ENCODE results near the gene CBX2. TPM values are rescaled to one million over a fixed set of nuclear protein-coding genes. Genes with fewer than 3 reads are reported as not detected.

CBX2 gene
- total and polyA plus RNA-seq, 8 donors, result 1.1 to 3.2 (median 2.5) TPM

DNA sequence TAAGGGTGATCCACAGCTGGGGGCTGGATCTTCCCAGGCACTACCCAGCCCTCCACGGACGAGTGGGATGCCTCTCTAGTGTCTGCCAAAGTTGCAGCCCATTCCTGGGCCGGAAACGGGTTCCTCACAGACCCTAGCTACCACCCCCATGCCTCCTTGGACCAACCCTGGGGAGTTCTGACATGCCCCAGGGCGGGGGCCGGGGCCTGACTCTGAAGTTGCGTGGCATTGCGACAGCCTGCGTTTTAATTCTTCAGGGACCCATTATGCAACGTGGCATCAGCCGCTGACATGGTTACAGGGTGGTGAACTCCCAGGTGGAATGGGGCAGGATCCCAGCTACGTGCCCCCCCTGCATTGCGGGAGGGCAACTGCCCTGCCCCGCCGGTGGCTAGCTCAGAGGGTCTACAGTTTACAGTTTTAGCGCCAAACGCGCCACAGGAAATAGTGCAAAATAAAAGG is 58.6 kb downstream of the CBX2 start:
- peaks cover 29 to 46% (median 30%) of the 10 kb centered on the region in 3 donors for H3K4me1 ChIP-seq
- DNase-seq (peak in 5 of 6 donors; percentile 35 to 67 (median 65)), ATAC-seq (no peak), FAIRE-seq (no peak)
- TF ChIP-seq, protein P1, sequence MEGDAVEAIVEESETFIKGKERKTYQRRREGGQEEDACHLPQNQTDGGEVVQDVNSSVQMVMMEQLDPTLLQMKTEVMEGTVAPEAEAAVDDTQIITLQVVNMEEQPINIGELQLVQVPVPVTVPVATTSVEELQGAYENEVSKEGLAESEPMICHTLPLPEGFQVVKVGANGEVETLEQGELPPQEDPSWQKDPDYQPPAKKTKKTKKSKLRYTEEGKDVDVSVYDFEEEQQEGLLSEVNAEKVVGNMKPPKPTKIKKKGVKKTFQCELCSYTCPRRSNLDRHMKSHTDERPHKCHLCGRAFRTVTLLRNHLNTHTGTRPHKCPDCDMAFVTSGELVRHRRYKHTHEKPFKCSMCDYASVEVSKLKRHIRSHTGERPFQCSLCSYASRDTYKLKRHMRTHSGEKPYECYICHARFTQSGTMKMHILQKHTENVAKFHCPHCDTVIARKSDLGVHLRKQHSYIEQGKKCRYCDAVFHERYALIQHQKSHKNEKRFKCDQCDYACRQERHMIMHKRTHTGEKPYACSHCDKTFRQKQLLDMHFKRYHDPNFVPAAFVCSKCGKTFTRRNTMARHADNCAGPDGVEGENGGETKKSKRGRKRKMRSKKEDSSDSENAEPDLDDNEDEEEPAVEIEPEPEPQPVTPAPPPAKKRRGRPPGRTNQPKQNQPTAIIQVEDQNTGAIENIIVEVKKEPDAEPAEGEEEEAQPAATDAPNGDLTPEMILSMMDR (IDR thresholded peaks at IDR 0.05), result no peak
- peak overlapping the region; percentile 54 to 96 (median 94) for H3K27ac ChIP-seq
- peak overlapping the region; percentile 15 to 74 (median 64) for H3K4me3 ChIP-seq
- H3K27me3 ChIP-seq, result peaks cover 0 to 8% (median 0%) of the 10 kb centered on the region in 4 donors
- WGBS, 2 donors, result 15 to 25% methylated on average over 18 of the region's 18 CpGs
- intact Hi-C loops (cut with DNase I), result no loop called here
- H3K9me3 ChIP-seq, result no peaks in the 10 kb centered on the region
- peaks cover 5 to 14% (median 7%) of the 10 kb centered on the region in 3 donors for H3K36me3 ChIP-seq

- TF ChIP-seq, protein P1 (IDR thresholded peaks at IDR 0.05), result peak in 1 of 4 donors; percentile 12
- peak overlapping the region; percentile 63 to 75 (median 69) for H3K4me3 ChIP-seq
- WGBS, 2 donors, result 5 to 7% methylated on average over 36 to 41 of the region's 41 CpGs
- intact Hi-C loops (cut with DNase I), result no loop called here
- peaks cover 22 to 48% (median 24%) of the 10 kb centered on the region in 3 donors for H3K4me1 ChIP-seq
- DNase-seq, result peak; percentile 90 to 98 (median 94)
- H3K9me3 ChIP-seq, result no peaks in the 10 kb centered on the region
- H3K27me3 ChIP-seq, result peaks cover 0 to 13% (median under 1%) of the 10 kb centered on the region in 4 donors
- peaks cover 5 to 14% (median 7%) of the 10 kb centered on the region in 3 donors for H3K36me3 ChIP-seq
- no peak for FAIRE-seq
- ATAC-seq, result peak; percentile 56 to 72 (median 67)
- H3K27ac ChIP-seq, result peak overlapping the region; percentile 92 to 96 (median 94)
Observed at GRCh38 chr17:79836972-79837887, 59.3 kb downstream of the CBX2 start.

Other genes with a start within 250 kb of the CBX2 start
- under 1 TPM; 0.09 to 0.63 (median 0.24) TPM for gene RBFOX3, start 167.1 kb upstream of the CBX2 start, total RNA-seq
- gene RBFOX3, start 167.1 kb upstream of the CBX2 start, polyA plus RNA-seq, result 1 to 10 TPM; 1.0 to 2.2 TPM
- gene ENPP7, start 47.2 kb upstream of the CBX2 start, total RNA-seq, result under 1 TPM in 3 of 6 donors, not detected in 3; 0.09 to 0.13 (median 0.12) TPM
- under 1 TPM; 0.05 to 0.15 TPM for gene ENPP7, start 47.2 kb upstream of the CBX2 start, polyA plus RNA-seq
- gene CBX8, start 18.9 kb downstream of the CBX2 start, total RNA-seq, result 1 to 10 TPM; 1.6 to 5.7 (median 3.6) TPM
- 1 to 10 TPM; 4.5 to 5.2 TPM for gene CBX8, start 18.9 kb downstream of the CBX2 start, polyA plus RNA-seq
- 10 to 100 TPM; 11.1 to 42.4 (median 18.0) TPM for gene CBX4, start 61.3 kb downstream of the CBX2 start, total RNA-seq
- gene CBX4, start 61.3 kb downstream of the CBX2 start, polyA plus RNA-seq, result 10 to 100 TPM; 15.0 to 18.5 TPM

Data from pancreas (tissue), 10 donors.